Myocyte (in vitro differentiated cells): ENCODE measurements around the gene COPG2. TPM values are rescaled to one million over a fixed set of nuclear protein-coding genes. Genes with fewer than 3 reads are reported as not detected.

Experiments used
- DNase-seq: peaks from one replicate; pipeline ENCODE4 v3.0.0-alpha.2; 2012; ENCODE audit warnings: low read depth
- microRNA counts: library from miRNA; unstranded; fragments of <30 nt; microRNA quantifications from one replicate; lab custom pipeline; 2016
- microRNA-seq: library from miRNA; unstranded; fragments of <30 nt; microRNA quantifications from one replicate; pipeline ENCODE4, GENCODE V29; 2016
- total RNA-seq: library from RNA; depleted of rRNA; stranded (reverse); fragments of >200 nt; gene quantifications from 2 replicates; pipeline ENCODE4 v1.2.3, GENCODE V29; 2014

Gene COPG2
- total RNA-seq, 1 donor from 2014 or later = 60.6 TPM

DNA sequence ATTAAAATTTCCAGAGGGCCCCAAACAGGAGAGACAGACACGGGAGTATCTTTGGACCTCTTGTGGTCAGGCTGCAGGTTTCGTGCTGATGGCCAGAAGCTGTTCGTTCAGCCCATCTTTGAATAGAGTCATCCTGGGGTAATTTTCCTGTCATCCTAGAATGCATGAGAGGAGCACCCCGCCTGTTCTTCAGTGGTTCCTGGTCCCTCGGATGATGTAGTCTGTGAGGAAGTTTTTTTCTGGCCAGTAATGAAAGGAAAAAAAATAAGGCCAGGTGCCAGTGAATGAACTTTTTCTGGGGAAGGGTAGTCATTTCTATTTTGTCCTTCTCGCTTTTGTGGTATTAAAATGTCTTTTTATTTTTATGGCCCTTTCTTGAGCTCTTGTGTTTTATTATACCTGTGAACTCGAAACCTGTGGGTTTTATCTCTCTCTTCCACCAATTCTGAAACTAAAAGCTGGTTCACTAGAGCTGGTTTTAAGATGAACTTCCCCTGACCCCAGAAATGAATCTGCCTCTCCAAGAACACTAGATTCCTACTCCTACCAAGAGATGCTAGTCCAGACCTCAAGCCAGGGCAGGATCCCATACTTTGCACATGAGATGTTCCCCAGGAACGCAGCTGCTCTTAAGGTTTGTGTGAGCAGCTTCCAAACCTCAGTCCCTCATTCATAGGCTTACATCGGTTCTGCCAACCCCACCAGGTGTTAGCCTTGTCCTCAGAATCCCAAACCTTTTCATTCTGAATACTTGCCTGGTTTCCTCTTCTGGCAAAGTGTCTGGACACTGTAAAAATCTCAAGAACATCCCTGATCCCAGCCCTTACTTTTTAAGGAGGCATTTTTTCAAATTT is 192.0 kb downstream of the COPG2 start:
- peak; percentile 83 for DNase-seq

DNA sequence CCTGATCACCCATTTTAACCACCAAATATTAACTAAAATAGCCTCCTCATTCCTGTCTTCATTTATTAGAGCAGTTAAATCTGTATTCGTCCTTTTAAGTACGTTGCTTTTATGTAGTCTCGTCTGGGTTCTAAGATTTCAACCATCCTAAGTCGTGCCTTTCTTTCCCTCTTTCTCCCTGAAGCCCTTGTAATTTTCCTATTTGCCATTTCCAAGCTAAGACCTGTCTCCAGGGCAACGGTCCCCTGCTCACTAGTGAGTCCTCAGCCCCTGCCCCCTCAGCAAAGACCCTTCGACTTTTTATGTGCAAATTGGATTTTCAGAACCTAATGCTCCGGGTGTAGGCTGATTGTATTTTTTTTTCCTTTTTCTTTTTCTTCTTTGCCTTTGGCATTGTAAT is 192.8 kb downstream of the COPG2 start:
- no peak for DNase-seq

DNA sequence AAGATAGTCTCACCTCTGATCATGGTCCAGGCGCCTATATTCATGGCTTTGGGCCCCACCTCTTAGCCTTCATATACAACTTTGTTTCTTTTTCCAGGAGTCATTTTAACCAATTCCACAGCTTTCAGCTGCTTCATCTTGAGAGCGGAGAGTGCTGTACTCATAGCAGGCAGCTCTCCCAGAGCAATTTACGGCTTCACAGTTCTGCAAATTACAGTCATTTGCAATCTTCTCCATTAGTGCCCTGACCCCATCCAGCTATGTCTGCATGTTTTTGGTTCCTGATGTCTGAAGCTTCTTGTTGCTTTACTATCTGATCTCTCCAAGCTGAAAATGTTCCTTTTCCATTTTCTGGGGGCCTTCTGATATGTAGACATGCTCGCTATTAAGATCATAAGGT is 194.7 kb downstream of the COPG2 start:
- DNase-seq = no peak

DNA sequence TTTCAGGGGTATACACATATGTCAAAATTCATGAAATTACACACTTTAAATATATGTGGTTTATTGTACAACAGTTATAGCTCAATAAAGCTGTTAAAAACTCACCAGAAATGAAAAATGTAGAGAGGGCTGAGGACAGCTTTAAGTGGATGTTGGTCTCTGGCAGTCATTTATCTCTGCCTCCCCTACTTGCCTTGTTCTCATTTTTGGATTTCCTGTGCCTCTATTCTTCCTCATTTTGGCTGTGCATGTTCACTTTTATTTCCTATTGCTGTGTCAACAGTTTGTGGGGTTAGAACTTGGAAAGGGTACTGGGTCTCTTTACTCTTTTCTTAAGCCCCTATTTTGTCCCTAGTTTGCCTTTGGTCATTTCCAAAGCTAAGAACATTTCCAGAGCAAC is 195.3 kb downstream of the COPG2 start:
- no peak for DNase-seq

DNA sequence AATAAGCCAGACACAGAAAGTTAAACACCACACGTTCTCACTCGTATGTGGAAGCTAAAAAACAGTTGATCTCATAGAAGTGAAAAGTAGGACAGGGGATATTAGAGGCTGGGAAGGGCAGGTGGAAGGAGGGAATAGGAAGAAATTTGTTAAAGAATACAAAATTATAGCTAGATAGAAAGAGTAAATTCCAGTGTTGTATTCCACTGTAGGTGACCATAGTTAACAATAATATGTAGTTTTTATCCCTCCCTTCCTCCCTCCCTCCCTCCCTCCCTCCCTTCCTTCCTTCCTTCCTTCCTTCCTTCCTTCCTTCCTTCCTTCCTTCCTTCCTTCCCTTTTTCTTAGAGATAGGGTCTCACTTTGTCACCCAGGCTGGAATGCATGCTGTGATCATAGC is 196.6 kb downstream of the COPG2 start:
- no peak for DNase-seq

DNA sequence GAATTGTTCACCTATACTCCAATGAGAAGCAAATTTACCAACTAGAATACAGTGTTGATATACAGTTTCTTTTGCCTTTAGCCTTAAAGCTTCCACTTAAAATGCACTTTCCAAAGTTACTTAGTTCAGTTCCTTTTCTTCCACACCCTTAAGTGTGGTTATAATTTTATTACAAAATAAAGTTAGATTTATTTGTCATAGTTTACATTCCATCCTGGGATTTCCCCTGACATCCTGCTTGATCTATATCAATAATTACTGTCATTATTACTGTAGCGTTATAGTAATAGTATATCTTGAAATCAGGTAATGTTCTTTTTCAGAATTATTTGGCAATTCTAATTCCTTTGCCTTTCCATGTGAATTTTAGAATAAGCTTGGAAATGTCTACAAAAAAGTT is 199.9 kb downstream of the COPG2 start:
- no peak for DNase-seq

DNA sequence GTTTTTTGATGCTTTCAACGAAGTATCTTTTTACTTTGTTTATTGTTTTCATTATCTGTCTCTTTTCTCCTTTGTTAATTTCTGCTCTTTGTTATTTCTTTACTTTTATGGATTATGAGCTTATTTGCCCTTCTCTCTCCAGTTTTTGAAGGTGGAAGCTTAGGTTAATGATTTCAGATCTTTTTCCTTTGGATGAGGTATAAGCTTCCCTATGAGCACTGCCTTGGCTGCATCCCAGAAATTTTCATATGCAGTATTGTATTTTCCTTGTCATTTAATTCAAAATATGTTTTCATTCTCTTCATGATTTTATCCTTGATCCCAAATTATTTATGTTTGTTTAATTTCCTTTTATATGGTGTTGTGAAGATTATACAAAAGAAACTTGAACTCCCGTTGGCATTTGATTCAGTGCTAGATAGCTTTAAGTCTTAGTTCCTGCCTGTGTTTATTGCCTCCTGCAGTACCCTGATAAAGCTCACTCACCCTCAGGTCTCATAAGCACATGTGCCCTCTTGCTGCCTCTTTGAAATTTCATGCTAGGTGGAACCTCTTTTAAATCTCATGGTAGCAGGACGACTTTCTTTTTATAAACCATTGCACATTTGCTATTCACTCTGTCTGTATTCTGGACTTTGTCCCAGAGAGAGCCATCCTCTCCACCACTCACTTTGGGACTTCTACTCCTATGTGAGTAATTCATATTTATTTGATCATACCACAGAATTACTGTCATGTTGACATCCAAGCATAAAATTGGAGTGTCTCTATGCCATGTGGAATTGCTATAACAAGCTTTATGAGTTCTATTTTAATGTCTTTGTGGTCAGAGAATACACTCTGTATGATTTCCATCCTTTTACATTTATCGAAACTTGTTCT is 204.8 kb downstream of the COPG2 start:
- DNase-seq = peak; percentile 35

DNA sequence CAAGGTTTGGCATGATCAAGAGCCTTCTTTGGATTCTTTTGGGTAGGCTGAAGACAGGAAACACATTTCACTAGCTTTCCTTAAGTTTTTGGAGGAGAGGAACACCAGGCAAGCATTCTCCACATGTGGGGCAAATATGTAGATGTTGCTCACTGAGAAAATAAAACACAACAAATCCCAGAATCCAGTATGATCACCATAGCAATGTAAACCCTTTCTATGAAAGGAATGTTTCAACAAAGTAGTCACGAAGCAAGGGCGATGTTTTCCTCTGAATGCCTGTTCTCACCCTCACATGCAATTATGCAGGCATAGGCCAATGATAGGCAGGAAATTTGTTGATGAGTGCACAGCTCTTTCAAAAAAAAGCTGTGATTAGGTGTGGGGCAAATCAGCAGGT is 207.3 kb downstream of the COPG2 start:
- no peak for DNase-seq

DNA sequence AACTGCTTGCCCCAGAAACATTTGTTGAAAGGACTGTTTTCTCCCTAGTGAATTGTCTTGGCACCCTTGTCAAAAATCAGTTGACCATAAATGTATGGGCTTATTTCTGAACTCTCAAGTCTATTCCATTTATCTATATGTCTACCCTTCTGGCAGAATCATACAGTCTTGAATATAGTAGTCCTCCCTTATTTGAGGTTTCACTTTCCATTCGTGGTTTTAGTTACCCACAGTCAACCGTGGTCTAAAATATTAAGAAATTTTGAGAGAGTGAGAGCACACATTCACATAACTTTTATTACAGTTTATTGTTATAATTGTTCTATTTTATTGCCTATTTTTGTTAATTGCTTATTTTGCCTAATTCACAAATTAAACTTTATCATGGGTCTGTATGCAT is 210.3 kb downstream of the COPG2 start:
- DNase-seq = no peak

MicroRNAs encoded within 50 kb of the gene (microRNA counts, 767-probe panel; counts per million panel counts)
- microRNA hsa-miR-335-5p (lab: Ali Mortazavi, UCI) = not detected

Small RNA genes lying within 50 kb of the gene (microRNA-seq; reads per million reads assigned to microRNA genes)
- gene MIR335 = 6,997 reads per million, percentile 95 among the genes with 10 or more reads in this experiment

Other genes starting within 250 kb of the COPG2 start
- 10.6 and 12.0 TPM in 2 replicates for gene CEP41, start 227.7 kb downstream of the COPG2 start, total RNA-seq
- 129 and 151 TPM in 2 replicates for gene MEST, start 176.7 kb downstream of the COPG2 start, total RNA-seq
- not detected in 2 replicates for gene TSGA13, start 17.8 kb upstream of the COPG2 start, total RNA-seq
- gene KLF14, start 65.5 kb upstream of the COPG2 start, total RNA-seq = not detected in 2 replicates